DND-41 (cell line): ENCODE measurements around the gene SLC25A4.

Source experiments
- CTCF ChIP-seq: IDR thresholded peaks from 2 replicates; pipeline ENCODE4 v1.5.1; 2012; ENCODE audit warnings: borderline replicate concordance, low read length, moderate library complexity, mild to moderate bottlenecking; ENCODE audit not compliant: poor library complexity, severe bottlenecking; ENCODE audit errors: extremely low read depth
- EZH2 ChIP-seq: IDR thresholded peaks from 3 replicates; pipeline ENCODE4 v1.6.1; 2012; ENCODE audit warnings: borderline replicate concordance, low read depth, mild to moderate bottlenecking, moderate library complexity, low read length, inconsistent platforms; ENCODE audit not compliant: severe bottlenecking

- TF ChIP-seq CTCF (no peak), EZH2 (no peak)
These were observed 528 bp upstream of the SLC25A4 start for GRCh38 chr4:185142564-185142911.
